Measurements from ENCODE around the gene LPIN3.
"Not testable (repeated sequence)": the region's sequence is repeated elsewhere in the genome, so short reads cannot be mapped to it uniquely, and the experiment has no call there.

LPIN3 gene

DNA sequence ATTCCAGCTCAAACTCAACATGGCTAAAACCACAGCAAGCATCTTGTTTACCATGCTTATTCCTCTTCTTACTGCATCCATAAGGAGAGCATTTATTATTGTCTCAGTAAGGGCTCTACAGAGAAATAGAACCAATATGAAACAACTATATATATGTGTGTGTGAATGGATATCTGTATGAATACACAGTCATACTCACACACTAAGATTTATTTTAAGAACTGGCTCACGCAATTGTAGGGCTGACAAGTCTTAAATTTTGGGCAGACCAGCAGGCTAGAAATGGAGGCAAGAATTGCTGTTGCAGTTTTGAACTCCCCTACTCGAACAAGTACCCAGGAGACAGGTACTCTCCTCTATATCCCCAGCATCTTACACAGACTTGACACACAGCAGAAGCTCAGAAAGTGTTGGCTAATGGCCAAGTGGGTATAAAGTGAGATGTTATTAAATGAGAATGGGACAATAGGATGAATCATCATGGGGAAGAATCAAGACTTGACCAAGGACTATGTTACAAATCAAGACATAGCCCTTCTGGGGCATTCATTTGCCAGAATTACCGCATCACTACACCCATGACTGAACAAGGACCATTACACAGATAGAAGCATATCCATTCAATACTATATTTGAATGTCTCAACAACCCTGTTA is 36.1 kb upstream of the LPIN3 start:
- TF ChIP-seq, protein P1, sequence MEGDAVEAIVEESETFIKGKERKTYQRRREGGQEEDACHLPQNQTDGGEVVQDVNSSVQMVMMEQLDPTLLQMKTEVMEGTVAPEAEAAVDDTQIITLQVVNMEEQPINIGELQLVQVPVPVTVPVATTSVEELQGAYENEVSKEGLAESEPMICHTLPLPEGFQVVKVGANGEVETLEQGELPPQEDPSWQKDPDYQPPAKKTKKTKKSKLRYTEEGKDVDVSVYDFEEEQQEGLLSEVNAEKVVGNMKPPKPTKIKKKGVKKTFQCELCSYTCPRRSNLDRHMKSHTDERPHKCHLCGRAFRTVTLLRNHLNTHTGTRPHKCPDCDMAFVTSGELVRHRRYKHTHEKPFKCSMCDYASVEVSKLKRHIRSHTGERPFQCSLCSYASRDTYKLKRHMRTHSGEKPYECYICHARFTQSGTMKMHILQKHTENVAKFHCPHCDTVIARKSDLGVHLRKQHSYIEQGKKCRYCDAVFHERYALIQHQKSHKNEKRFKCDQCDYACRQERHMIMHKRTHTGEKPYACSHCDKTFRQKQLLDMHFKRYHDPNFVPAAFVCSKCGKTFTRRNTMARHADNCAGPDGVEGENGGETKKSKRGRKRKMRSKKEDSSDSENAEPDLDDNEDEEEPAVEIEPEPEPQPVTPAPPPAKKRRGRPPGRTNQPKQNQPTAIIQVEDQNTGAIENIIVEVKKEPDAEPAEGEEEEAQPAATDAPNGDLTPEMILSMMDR (conservative IDR thresholded peaks at IDR 0.05): no peak
- TF ChIP-seq ZFX (IDR thresholded peaks at IDR 0.05): no peak
- H3K27ac ChIP-seq: no peak overlapping the region

DNA sequence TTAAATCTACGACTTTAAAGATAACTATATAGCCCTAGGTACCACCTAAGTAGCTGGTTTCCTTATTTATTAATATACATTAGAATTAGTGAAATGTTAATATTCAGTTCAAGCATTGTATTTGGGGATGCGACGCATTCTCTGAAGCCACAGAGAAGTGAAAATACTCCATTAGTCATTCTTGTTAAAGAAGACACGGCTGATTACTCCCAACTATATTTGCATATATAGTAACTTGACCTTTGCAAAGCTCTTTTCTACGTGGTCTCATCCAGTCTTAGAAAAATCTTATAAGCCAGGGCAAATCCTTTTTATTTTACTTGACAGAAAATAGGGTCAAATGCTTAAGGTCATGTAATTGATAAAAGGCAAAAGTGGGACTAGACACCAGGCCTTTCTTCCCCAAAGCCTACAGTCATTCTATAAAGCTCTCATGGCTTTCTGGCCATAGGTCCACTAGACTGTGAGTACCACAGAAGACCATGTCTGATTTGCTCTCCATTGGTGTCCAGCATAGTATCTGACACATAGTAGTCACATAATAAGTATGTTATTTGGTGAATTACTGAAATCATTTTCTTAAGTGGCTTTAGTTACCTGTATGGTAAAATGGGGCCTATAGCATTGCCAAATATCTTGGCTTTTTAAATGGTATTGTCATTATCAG is 34.4 kb upstream of the LPIN3 start:
- no peak overlapping the region for H3K27ac ChIP-seq
- no peak for TF ChIP-seq ZFX (IDR thresholded peaks at IDR 0.05)
- TF ChIP-seq, protein P1 (conservative IDR thresholded peaks at IDR 0.05): no peak

DNA sequence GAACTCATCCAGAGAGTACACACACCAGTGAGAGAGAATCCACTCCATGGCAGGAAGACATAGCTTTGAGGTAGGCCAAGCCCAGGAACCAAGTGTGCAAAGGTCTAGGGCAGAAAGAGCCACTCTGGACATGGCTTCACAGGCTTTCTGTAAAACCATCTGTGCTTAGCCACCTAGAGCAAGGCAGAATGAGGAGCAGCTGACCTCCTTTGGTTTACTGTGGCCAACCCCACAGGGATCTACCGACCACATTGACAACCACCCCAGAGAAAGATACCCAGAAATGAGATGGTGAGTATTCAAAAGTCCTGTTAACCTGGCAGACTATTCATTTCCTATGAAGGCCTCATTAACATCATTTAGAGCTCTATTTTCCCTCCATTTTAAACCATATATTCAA is 33.6 kb upstream of the LPIN3 start:
- H3K27ac ChIP-seq: no peak overlapping the region

DNA sequence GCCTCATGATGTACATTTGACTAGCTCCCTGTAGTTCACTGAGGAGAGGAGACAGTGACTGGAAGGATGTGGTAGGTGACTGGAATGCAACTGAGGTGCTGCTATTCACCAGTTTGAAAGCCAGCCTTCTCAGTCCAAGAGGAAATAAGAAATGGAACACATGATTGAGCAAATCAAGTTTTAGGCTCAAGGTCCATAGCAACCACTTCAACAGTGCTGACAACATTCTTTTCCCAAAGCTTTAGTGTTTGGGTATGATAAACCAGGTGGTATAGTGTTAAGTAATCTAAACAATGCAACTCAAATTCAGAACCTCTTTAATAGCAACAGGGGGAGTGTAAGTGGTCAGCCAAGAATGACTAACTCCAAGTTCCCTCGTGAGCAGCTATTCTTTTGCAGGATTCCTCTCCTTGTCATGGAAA is 32.3 kb upstream of the LPIN3 start:
- TF ChIP-seq ZFX (IDR thresholded peaks at IDR 0.05): no peak
- TF ChIP-seq, protein P1 (conservative IDR thresholded peaks at IDR 0.05): no peak
- no peak overlapping the region for H3K27ac ChIP-seq

More for the DNA sequence above, 33.6 kb upstream of the LPIN3 start:
- TF ChIP-seq ZFX (IDR thresholded peaks at IDR 0.05): no peak
- TF ChIP-seq, protein P1 (conservative IDR thresholded peaks at IDR 0.05): no peak

DNA sequence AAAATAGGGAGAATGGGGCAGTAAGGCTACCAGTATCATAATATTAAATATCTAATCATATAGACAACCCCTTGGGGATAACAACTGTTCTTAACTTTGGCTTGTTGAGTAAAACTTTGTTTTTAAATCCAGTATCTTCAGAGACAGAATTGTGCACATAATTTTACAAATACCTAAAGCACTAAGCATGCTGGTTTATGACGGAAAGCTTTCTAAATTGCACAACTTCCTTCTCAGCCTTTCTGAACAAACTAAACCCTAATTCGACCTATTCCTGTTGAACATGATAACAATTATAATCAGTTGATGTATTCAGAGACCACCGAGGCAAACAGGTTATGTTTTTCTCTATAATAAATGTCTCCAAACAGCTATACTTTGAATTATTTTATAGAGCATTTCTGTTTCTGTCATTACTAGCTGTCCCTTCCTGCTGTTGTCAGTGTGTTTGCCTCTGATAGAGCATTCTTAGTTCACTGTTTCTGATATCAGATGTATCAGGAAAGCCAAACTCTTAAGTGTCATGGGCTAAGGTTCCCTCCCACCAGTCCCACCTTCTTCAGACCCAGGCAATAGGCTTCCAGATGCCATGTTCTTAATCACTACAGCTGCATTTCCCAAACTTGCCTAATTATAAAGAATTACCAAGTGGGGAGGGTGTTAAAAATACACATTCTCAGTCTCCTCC is 31.8 kb upstream of the LPIN3 start:
- TF ChIP-seq, protein P1 (conservative IDR thresholded peaks at IDR 0.05): no peak
- TF ChIP-seq ZFX (IDR thresholded peaks at IDR 0.05): no peak
- no peak overlapping the region for H3K27ac ChIP-seq

DNA sequence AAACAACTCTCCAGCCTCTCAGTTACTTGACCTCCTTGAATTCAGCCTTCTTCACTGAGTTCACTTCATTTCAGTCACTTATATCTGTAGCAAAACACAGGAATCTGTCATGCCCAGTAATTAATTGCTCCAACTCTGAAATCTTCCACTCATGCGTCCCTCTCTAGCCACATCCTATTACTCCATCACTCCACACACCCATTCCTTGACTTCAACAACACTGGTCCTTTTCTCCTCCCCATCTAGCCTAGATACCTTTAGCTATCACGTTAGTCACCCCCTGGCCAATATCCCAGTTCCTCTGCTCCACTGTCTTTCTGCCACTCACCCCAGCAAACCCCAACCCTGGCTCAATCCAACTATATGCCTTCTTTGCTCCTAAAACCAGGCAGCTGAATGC is 30.8 kb upstream of the LPIN3 start:
- no peak overlapping the region for H3K27ac ChIP-seq

DNA sequence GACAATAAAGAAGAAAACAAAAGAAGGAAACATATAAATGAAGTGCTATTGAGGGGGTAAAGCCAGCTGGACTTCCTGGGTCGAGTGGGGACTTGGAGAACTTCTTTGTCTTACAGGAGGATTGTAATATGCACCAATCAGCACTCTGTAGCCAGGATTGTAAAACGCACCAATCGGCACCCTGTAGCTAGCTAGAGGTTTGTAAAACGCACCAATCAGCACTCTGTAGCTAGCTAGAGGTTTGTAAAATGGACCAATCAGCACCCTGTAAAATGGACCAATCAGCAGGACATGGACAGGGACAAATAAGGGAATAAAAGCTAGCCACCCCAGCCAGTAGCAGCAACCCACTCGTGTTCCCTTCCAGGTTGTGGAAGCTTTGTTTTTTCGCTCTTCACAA is 28.6 kb upstream of the LPIN3 start:
- H3K27ac ChIP-seq: not testable (repeated sequence)

More for the DNA sequence above, 30.8 kb upstream of the LPIN3 start:
- no peak for TF ChIP-seq ZFX (IDR thresholded peaks at IDR 0.05)
- TF ChIP-seq, protein P1 (conservative IDR thresholded peaks at IDR 0.05): no peak
